Raji (cell line): ENCODE data around the gene PROZ.

ENCODE experiments used
- POLR2A ChIP-seq: IDR thresholded peaks from 2 replicates; pipeline ENCODE4 v1.6.1; 2011; ENCODE audit warnings: low read depth, low read length, control low read depth; ENCODE audit not compliant: insufficient read depth

PROZ gene

DNA sequence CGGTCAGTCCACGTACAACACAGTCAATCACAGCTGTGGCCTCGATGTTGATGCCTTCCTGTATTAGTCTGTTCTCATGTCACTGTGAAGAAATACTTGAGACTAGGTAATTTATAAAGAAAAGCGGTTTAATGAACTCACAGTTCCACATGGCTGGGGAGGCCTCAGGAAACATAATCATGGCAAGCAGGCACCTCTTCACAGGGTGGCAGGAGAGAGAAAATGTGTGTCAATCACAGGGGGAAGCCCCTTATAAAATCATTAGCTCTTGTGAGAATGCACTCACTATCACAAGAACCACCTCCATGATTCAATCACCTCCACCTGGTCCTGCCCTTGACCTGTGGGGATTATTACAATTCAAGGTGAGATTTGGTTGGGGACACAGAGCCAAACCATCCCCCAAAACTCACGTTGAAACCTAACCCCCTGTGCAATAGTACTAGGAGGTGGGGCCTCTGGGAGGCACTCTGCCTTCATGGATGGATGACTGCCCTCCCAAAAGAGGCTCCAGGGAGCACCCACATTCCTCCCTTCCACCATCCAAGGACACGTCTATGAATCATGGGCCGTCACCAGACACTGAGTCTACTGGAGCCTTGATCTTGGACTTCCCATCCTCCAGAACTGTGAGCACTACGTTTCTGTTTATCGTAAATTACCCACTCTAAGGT lies 2.3 kb upstream of the PROZ start:
- no peak for TF ChIP-seq POLR2A

DNA sequence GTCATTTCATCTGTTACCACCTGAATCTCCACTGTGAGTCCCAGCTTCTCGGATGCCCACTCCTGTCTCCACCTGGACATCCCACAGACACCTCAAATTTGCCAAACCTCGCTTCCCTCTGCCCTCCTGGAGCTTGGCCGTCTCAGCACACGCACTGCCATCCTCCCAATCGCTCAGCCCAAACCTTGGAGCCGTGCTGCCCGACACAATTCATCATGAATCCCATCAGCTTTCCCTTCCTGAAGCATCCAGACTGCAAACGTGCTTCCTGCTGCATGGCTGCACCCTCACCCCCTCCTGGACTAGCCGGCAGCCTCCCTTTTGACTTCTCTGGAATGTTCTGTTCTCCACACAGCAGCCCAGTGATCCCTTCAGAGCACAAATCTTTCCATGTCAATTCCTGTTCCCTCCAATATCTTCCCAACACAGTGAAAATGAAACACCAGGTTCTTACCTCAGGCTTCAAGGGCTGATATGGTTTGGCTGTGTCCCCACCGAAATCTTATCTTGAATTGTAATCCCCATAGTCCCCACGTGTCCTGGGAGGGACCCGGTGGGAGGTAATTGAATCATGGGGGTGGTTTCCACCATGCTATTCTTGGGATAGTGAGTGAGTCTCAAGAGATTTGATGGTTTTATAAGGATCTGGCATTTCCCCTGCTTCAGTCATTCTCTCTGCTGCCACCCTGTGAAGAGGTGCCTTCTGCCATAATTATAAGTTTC lies 1.1 kb upstream of the PROZ start:
- no peak for TF ChIP-seq POLR2A

DNA sequence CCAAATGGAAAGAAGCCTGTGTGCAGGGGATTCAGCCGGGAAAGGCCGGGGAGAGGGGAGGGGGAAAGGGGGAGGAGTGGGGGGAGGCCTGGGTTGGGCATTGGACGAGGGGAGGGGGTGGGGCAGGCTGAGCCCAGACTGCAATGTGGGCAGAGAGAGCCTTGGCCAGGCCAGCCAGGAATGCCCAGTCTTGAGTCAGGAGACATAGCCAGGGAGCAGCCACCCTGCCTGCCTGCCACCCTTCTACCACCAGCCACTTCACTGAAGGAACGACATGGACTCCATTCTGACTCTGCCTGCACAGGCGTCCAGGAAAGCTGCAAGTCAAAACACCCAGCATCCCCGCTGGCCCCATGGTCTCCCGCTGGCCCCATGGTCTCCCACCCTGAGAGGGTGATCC lies 498 bp downstream of the PROZ start:
- no peak for TF ChIP-seq POLR2A

GRCh38 chr13:113159701-113160100 lies 1.3 kb downstream of the PROZ start:
- TF ChIP-seq POLR2A, result no peak

GRCh38 chr13:113160983-113161382 lies 2.5 kb downstream of the PROZ start:
- TF ChIP-seq POLR2A, result no peak

GRCh38 chr13:113161433-113161832 lies 3.0 kb downstream of the PROZ start:
- TF ChIP-seq POLR2A, result no peak

- TF ChIP-seq POLR2A, result no peak
Measured at GRCh38 chr13:113162783-113163685, 4.6 kb downstream of the PROZ start.

DNA sequence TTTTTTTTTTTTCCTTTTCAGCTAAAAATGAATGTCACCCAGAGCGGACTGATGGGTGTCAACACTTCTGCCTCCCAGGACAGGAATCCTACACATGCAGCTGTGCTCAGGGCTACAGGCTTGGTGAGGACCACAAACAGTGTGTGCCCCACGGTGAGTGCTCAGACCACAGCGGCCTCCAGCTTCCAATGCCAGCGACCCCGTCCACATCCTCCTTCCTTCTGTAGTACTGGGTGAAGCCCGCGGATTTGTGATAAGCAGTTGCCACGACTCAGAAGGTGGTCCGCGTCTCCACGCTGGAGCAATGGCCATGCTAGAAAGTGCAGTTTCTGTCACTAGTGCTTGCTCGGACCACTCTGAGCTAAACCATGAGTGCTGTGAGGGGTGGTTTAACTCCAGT lies 6.0 kb downstream of the PROZ start:
- no peak for TF ChIP-seq POLR2A

GRCh38 chr13:113166266-113166665 lies 7.8 kb downstream of the PROZ start:
- no peak for TF ChIP-seq POLR2A

GRCh38 chr13:113166681-113167080 lies 8.2 kb downstream of the PROZ start:
- TF ChIP-seq POLR2A, result no peak

DNA sequence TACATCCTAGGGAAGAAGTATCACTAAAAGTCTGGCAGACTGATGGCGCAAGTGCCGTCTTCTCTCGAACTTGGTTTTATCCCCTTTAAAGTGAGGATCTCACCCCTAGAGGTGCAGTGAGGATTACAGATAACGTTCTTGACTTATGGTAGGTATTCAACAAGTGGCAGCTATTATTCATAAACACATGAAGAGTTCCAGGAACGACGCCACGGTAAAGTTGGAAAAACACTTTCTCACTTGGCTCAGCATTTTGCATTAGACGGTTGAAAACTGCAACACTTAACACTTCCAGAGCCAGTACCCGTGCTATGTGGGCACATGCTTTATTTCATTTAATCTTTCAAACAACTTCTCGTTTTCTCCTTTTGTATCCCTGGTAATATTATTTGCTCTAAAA lies 8.7 kb downstream of the PROZ start:
- no peak for TF ChIP-seq POLR2A

GRCh38 chr13:113167575-113167974 lies 9.1 kb downstream of the PROZ start:
- TF ChIP-seq POLR2A, result no peak

GRCh38 chr13:113168211-113168610 lies 9.8 kb downstream of the PROZ start:
- TF ChIP-seq POLR2A, result no peak

GRCh38 chr13:113169277-113170272 lies 11.1 kb downstream of the PROZ start:
- no peak for TF ChIP-seq POLR2A
